ENCODE measurements around the gene AMBP.

AMBP gene

GRCh38 chr9:114110180-114110579, 32.1 kb upstream of the AMBP start:
- no peak for TF ChIP-seq FOXP2 (optimal IDR thresholded peaks at IDR 0.05; ENCODE audit: borderline replicate concordance, extremely low read depth, extremely low read length, insufficient read depth)
- TF ChIP-seq SIN3A (IDR thresholded peaks at IDR 0.05; ENCODE audit: borderline replicate concordance, insufficient read depth, low read length): no peak
- no peak for TF ChIP-seq POLR2AphosphoS5 (IDR thresholded peaks at IDR 0.05; ENCODE audit: low read depth, low read length)
- TF ChIP-seq TAF1 (IDR thresholded peaks at IDR 0.05; ENCODE audit: borderline replicate concordance, insufficient read depth, low read length): no peak
- TF ChIP-seq REST (IDR thresholded peaks at IDR 0.05; ENCODE audit: insufficient read depth in 1 of 2, low read depth in 2 of 2, low read length in 2 of 2): no peak

GRCh38 chr9:114109124-114109523, 31.0 kb upstream of the AMBP start:
- TF ChIP-seq FOXP2 (optimal IDR thresholded peaks at IDR 0.05; ENCODE audit: borderline replicate concordance, extremely low read depth, extremely low read length, insufficient read depth) (no peak), REST (IDR thresholded peaks at IDR 0.05; ENCODE audit: insufficient read depth in 1 of 2, low read depth in 2 of 2, low read length in 2 of 2) (no peak), SIN3A (IDR thresholded peaks at IDR 0.05; ENCODE audit: borderline replicate concordance, insufficient read depth, low read length) (no peak), POLR2AphosphoS5 (IDR thresholded peaks at IDR 0.05; ENCODE audit: low read depth, low read length) (no peak), TAF1 (IDR thresholded peaks at IDR 0.05; ENCODE audit: borderline replicate concordance, insufficient read depth, low read length) (no peak)

- TF ChIP-seq FOXP2 (optimal IDR thresholded peaks at IDR 0.05; ENCODE audit: borderline replicate concordance, extremely low read depth, extremely low read length, insufficient read depth) (no peak), POLR2AphosphoS5 (IDR thresholded peaks at IDR 0.05; ENCODE audit: low read depth, low read length) (no peak), TAF1 (IDR thresholded peaks at IDR 0.05; ENCODE audit: borderline replicate concordance, insufficient read depth, low read length) (no peak), SIN3A (IDR thresholded peaks at IDR 0.05; ENCODE audit: borderline replicate concordance, insufficient read depth, low read length) (no peak)
Measured at GRCh38 chr9:114108016-114108833, 30.1 kb upstream of the AMBP start.

GRCh38 chr9:114107286-114108001, 29.3 kb upstream of the AMBP start:
- TF ChIP-seq POLR2AphosphoS5 (IDR thresholded peaks at IDR 0.05; ENCODE audit: low read depth, low read length) (no peak), REST (IDR thresholded peaks at IDR 0.05; ENCODE audit: insufficient read depth in 1 of 2, low read depth in 2 of 2, low read length in 2 of 2) (no peak), SIN3A (IDR thresholded peaks at IDR 0.05; ENCODE audit: borderline replicate concordance, insufficient read depth, low read length) (no peak), FOXP2 (optimal IDR thresholded peaks at IDR 0.05; ENCODE audit: borderline replicate concordance, extremely low read depth, extremely low read length, insufficient read depth) (no peak)

- no peak for TF ChIP-seq REST (IDR thresholded peaks at IDR 0.05; ENCODE audit: insufficient read depth in 1 of 2, low read depth in 2 of 2, low read length in 2 of 2)
Measured at GRCh38 chr9:114105236-114105635, 27.1 kb upstream of the AMBP start.

Data from PFSK-1 (cell line).